Liver (tissue), 3 donors: Measurements from ENCODE around the gene DNAJC25.
A peak's percentile ranks its signal among the peaks of the same experiment; 100 is the strongest.

Source experiments
- EGR1 ChIP-seq, 2 donors: IDR thresholded peaks; 2 replicates each; pipeline ENCODE4 v1.6.1; 2016 to 2018; ENCODE audit warnings: antibody characterized with exemption in 2 of 2, low read depth in 2 of 2
- GABPA ChIP-seq, 2 donors: IDR thresholded peaks in 1 of 2; conservative IDR thresholded peaks in 1 of 2; 2 replicates each; pipeline ENCODE4 v1.6.1; 2016; ENCODE audit warnings: antibody characterized with exemption in 2 of 2, mild to moderate bottlenecking in 1 of 2, moderate library complexity in 1 of 2
- JUND ChIP-seq, 2 donors: IDR thresholded peaks; 2 replicates each; pipeline ENCODE4 v1.6.1; 2016; ENCODE audit warnings: antibody characterized with exemption in 2 of 2
- MAX ChIP-seq: IDR thresholded peaks from 2 replicates; pipeline ENCODE4 v1.6.1; 2016; ENCODE audit warnings: antibody characterized with exemption
- RXRA ChIP-seq, 2 donors: IDR thresholded peaks; 2 replicates each; pipeline ENCODE4 v1.6.1; 2017 to 2018; ENCODE audit warnings: antibody characterized with exemption in 2 of 2, mild to moderate bottlenecking in 1 of 2
- SP1 ChIP-seq: IDR thresholded peaks from 2 replicates; pipeline ENCODE4 v1.6.1; 2018; ENCODE audit warnings: antibody characterized with exemption, mild to moderate bottlenecking
- TAF1 ChIP-seq: conservative IDR thresholded peaks from 2 replicates; pipeline ENCODE4 v1.6.1; 2016; ENCODE audit warnings: antibody characterized with exemption, mild to moderate bottlenecking
- YY1 ChIP-seq: IDR thresholded peaks from 2 replicates; pipeline ENCODE4 v1.6.1; 2016; ENCODE audit warnings: antibody characterized with exemption, mild to moderate bottlenecking
- TF ChIP-seq, protein P1 (sequence below): fragments of 150-350 bp; IDR thresholded peaks from 2 replicates; pipeline ENCODE4 v1.5.1; 2017; ENCODE audit warnings: improper control_type of control experiment, low read depth, low read length; ENCODE audit not compliant: missing input control
- TF ChIP-seq, protein P2 (sequence below): IDR thresholded peaks from 2 replicates; pipeline ENCODE4 v1.6.1; 2016; ENCODE audit warnings: antibody characterized with exemption, mild to moderate bottlenecking
- TF ChIP-seq, protein P3 (sequence below): IDR thresholded peaks from 2 replicates; pipeline ENCODE4 v1.6.1; 2016; ENCODE audit warnings: antibody characterized with exemption
- donor health status: healthy.
- donor health status: healthy.

GRCh38 chr9:111622626-111623025 is 8.5 kb upstream of the DNAJC25 start:
- TF ChIP-seq, protein P1, sequence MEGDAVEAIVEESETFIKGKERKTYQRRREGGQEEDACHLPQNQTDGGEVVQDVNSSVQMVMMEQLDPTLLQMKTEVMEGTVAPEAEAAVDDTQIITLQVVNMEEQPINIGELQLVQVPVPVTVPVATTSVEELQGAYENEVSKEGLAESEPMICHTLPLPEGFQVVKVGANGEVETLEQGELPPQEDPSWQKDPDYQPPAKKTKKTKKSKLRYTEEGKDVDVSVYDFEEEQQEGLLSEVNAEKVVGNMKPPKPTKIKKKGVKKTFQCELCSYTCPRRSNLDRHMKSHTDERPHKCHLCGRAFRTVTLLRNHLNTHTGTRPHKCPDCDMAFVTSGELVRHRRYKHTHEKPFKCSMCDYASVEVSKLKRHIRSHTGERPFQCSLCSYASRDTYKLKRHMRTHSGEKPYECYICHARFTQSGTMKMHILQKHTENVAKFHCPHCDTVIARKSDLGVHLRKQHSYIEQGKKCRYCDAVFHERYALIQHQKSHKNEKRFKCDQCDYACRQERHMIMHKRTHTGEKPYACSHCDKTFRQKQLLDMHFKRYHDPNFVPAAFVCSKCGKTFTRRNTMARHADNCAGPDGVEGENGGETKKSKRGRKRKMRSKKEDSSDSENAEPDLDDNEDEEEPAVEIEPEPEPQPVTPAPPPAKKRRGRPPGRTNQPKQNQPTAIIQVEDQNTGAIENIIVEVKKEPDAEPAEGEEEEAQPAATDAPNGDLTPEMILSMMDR, result no peak
- TF ChIP-seq, protein P2, sequence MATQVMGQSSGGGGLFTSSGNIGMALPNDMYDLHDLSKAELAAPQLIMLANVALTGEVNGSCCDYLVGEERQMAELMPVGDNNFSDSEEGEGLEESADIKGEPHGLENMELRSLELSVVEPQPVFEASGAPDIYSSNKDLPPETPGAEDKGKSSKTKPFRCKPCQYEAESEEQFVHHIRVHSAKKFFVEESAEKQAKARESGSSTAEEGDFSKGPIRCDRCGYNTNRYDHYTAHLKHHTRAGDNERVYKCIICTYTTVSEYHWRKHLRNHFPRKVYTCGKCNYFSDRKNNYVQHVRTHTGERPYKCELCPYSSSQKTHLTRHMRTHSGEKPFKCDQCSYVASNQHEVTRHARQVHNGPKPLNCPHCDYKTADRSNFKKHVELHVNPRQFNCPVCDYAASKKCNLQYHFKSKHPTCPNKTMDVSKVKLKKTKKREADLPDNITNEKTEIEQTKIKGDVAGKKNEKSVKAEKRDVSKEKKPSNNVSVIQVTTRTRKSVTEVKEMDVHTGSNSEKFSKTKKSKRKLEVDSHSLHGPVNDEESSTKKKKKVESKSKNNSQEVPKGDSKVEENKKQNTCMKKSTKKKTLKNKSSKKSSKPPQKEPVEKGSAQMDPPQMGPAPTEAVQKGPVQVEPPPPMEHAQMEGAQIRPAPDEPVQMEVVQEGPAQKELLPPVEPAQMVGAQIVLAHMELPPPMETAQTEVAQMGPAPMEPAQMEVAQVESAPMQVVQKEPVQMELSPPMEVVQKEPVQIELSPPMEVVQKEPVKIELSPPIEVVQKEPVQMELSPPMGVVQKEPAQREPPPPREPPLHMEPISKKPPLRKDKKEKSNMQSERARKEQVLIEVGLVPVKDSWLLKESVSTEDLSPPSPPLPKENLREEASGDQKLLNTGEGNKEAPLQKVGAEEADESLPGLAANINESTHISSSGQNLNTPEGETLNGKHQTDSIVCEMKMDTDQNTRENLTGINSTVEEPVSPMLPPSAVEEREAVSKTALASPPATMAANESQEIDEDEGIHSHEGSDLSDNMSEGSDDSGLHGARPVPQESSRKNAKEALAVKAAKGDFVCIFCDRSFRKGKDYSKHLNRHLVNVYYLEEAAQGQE, result no peak
- peak; percentile 54 for TF ChIP-seq SP1
- peak; percentile 99 for TF ChIP-seq JUND (IDR thresholded peaks at IDR 0.05)
- no peak for TF ChIP-seq TAF1
- TF ChIP-seq RXRA (IDR thresholded peaks at IDR 0.05), result peak; percentile 69 to 78
- peak in 1 of 2 donors; percentile 38 for TF ChIP-seq GABPA (IDR thresholded peaks at IDR 0.05 in 1 of 2, conservative IDR thresholded peaks at IDR 0.05 in 1 of 2)
- TF ChIP-seq, protein P3, sequence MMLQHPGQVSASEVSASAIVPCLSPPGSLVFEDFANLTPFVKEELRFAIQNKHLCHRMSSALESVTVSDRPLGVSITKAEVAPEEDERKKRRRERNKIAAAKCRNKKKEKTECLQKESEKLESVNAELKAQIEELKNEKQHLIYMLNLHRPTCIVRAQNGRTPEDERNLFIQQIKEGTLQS, result peak; percentile 97
- TF ChIP-seq EGR1 (IDR thresholded peaks at IDR 0.05; ENCODE audit: low read depth in 2 of 2), result no peak
- TF ChIP-seq MAX, result peak; percentile 17
- peak; percentile 48 for TF ChIP-seq YY1
